GM18909 (cell line): ENCODE measurements around the gene TCF7L2.

Source experiments
- ATAC-seq: cut with Tn5 transposase; IDR thresholded peaks from one replicate; pipeline ENCODE4 v1.9.1; 2021; ENCODE audit warnings: mild to moderate bottlenecking; ENCODE audit not compliant: unreplicated experiment, poor library complexity

Gene TCF7L2

GRCh38 chr10:112949875-112950507 lies at the start of gene TCF7L2:
TSS of gene TCF7L2 (plus strand) at chr10:112950247. CDS start at chr10:112950757, 510 bp downstream.
- ATAC-seq = peak; percentile 47

GRCh38 chr10:112902730-112903129 lies 47.3 kb upstream of the TCF7L2 start:
- no peak for ATAC-seq

DNA sequence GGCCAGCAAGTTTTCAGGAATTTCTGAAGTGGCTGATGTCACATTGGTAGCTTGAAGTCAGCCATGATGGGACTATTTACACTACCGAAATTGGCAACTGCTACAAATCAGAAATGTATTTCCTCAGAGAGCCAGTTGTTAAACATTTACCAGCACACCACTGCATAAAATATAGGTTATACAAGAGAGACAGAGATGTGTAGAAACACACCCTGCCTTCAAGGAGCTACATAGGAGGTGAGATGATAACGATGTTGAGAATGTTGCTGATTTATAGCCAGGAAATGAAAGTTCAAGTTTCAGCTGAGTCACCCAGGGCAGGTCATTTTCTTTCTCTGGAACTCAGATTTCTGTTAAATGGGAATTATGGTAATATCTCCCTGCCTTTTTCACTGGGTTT lies 46.0 kb upstream of the TCF7L2 start:
- no peak for ATAC-seq

GRCh38 chr10:112906945-112907344 lies 43.1 kb upstream of the TCF7L2 start:
- no peak for ATAC-seq

- ATAC-seq = no peak
These were observed 42.2 kb upstream of the TCF7L2 start for GRCh38 chr10:112907893-112908292.

DNA sequence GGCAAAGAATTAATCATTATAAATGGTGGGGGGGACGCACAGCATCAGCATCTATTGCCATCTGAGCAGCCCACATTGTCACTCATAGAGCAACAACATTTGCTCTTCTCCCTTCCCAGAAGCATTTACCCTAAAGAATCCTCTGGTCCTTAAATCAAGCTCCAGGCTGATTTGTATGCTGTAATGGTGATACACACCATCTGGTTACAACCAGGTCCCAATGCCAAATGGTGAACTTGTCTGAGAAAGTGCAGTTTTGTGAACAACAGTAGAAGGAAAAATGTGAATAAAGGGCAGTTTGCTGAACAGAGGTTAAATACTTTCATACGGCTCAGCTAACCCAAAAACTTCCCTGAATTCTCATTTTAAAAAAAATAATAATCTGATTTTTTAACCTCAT lies 38.8 kb upstream of the TCF7L2 start:
- no peak for ATAC-seq

- ATAC-seq = no peak
These were observed 37.6 kb upstream of the TCF7L2 start for GRCh38 chr10:112912410-112912928.

DNA sequence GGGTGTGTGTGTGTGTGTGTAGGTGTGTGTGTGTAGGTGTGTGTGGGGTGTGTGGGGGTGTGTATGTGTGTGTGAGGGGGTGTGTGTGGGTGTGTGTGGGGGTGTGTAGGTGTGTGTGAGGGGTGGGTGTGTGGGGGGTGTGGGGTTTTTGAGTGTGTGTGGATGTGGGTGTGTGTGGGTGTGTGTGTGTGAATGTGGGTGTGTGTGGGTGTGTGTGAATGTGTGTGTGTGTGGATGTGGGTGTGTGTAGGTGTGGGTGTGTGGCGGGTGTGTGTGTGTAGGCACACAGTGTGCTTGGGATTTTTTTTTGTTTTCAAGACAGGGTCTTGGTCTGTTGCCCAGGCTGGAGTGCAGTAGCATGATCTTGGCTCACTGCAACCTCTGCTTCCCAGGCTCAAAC lies 36.8 kb upstream of the TCF7L2 start:
- ATAC-seq = no peak

DNA sequence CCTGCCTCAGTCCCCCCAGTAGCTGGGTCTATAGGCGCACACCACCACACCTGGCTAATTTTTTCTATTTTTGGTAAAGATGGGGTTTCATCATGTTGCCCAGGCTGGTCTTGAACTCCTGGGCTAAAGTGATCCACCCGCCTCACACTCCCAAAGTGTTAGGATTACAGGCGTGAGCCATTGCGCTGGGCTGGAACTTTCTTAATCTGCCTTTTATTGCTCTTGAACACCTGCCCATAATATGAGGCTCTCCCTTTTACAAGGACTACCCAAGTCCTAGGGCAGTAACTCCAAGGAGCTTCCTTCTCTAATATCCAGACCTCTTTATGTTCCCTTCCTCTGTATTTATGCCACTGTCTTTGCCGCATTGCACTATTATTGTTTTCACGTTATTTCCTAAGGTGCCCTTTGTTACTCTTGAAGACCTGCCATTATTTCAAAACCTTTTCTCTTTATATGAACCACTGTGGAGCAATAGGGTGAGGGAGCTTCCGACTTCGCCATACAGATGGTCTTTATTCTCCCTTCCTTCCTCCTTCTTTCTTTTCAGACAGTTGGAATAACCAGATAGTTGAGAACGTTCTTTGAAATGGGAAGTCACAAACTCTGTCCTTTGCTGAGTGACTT lies 36.3 kb upstream of the TCF7L2 start:
- ATAC-seq = no peak

- no peak for ATAC-seq
These were observed 35.6 kb upstream of the TCF7L2 start for GRCh38 chr10:112914288-112914952.

- ATAC-seq = peak; percentile 63
These were observed 34.2 kb upstream of the TCF7L2 start for GRCh38 chr10:112915590-112916572.

DNA sequence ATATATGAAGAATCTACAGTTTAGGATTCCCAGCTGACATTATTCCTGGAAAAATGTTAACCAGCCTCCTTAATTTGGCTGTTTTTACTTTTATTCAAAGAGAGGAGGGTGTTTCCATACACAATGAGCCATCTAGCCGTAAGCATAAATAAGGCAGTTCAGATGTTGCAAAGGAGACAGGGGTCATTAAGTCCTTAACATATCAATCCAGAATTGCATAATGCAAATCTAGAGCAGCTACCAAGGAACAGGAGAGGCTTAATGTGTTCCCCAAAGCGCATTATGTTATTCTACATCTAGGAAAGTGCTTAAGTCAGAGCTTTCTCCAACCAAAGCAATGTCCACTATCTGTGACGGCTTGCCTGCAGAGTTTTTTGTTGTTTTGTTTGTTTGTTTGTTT lies 32.4 kb upstream of the TCF7L2 start:
- no peak for ATAC-seq

DNA sequence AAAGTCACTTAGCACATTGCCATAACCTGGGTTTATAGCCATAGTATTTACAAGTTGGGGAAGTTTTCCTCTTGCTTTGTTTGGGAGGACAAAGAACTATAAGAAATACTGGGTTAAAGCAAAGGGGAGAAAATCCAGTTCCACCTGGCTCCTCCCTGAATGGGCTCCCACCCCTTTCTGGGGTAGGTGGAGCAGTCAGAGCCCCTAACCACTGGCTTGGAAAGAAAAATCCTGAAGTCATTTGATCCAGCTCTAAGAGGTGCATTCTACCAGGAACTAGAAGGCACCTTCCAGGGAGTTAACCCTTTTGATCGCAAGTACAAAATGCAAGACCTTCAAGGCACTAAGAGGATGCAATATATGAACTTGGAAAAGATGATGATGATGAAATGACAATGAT lies 31.3 kb upstream of the TCF7L2 start:
- no peak for ATAC-seq

DNA sequence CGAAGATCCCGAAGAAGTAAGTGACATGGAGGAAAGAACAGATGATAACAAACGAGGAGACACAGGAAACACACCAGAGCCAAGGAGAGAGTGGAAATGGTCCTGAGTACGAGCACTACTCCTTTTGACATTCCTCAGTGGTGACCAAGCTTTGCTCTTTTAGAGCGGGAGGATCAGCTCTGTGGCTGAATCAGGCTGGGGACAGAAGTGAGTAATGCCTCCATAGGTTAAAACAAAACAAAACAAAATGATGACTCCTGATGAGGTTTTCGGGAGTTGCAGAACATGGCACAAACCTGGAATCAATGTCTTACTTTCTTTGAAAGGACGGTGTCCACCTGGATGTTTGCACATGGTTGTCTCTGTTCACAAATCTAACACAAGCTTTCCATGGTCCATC lies 30.3 kb upstream of the TCF7L2 start:
- ATAC-seq = no peak

DNA sequence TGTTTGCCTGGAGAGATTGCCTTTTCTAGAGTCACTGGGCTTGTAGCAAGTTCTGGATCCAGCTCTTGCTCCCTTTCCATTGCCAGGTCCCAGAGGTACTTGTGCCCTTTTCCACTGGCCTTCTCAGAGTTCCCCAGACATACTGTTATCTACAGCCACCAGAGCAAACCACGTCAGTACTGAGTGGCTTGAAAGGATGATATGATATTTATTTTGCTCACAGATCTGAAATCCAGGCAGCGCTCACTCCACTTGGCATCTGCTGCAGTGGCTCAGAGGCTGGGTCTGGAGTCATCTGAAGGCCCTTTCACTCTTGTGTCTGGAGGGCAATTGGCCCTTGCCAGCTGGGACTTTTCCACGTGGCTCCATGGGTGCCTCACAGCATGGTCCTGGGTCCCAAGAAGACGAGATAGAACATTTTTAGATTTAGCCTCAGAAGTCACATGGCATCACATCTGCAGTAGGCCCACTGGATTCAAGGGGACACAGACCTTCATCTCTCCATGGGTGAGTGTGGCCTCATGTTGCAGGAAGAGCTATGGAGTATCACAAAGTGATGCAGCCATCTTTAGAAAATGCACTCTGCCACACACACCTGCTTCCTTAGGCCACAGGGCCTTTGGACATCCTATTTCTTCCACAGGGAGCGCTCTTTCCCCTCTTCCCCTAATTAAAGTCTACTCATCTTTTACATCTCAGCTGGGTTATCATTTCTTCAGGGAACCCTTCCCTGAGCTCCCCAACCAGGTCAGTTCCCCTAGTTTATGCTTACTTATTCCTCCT lies 22.9 kb upstream of the TCF7L2 start:
- ATAC-seq = no peak

GRCh38 chr10:112927980-112928379 lies 22.1 kb upstream of the TCF7L2 start:
- ATAC-seq = no peak

DNA sequence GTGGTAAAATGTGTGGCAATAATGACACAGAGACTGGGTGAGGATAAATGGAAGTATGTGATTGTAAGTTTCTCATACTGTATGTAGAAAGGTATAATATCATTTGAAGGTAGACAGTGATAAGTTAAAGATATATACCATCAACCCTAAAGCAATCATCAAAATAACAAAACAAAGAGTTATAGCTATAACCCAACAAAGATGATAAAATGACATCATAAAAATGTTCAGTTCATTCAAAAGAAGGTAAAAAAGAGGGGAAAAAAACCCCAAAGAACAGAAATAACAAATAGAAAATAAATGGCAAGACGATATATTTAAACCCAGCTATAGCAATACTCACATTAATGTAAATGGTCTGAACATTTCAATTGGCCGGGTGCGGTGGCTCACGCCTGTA lies 17.4 kb upstream of the TCF7L2 start:
- ATAC-seq = no peak

GRCh38 chr10:112934193-112934592 lies 15.9 kb upstream of the TCF7L2 start:
- ATAC-seq = no peak

- no peak for ATAC-seq
These were observed 11.1 kb upstream of the TCF7L2 start for GRCh38 chr10:112938808-112939482.
